Activated CD4-positive, alpha-beta T cell treated with anti-CD3 and anti-CD28 coated beads, Interleukin-2, amount 50 U/mL, for 16 hours (primary cell): ENCODE data around the gene OR9K2.
"Not testable (repeated sequence)": the region's sequence is repeated elsewhere in the genome, so short reads cannot be mapped to it uniquely, and the experiment has no call there.

ENCODE experiments used
- DNase-seq: peaks from one replicate; pipeline ENCODE4 v3.0.0-alpha.2; 2020

OR9K2 gene, protein sequence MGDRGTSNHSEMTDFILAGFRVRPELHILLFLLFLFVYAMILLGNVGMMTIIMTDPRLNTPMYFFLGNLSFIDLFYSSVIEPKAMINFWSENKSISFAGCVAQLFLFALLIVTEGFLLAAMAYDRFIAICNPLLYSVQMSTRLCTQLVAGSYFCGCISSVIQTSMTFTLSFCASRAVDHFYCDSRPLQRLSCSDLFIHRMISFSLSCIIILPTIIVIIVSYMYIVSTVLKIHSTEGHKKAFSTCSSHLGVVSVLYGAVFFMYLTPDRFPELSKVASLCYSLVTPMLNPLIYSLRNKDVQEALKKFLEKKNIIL

DNA sequence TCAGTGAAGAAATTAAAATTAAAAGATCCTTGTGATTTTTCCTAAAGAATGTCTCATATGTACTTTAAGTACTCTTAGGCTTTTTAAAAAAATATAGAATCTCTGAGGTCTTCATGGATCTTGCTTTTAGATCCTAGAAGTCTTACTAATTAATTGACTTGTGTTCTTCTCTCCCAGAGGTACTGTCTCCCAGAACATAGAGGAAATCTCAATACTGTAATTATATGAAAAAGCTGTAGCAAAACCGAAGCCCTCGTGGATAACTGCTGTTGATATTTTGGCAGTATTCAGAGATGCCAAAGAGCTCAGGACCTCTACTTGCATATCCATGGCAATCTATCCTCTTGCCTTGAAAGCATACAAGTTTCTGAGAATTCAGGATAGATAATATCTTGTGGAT is at the start of gene OR9K2:
Gene OR9K2 (plus strand): TSS at position 301 of the 400 bp plus-strand sequence. CDS start 3,429 bp downstream, outside the sequence.
- DNase-seq, result no peak

GRCh38 chr12:55092579-55092978 is 33.6 kb upstream of the OR9K2 start:
- no peak for DNase-seq

GRCh38 chr12:55112378-55112875 is 13.8 kb upstream of the OR9K2 start:
- DNase-seq, result no peak

- DNase-seq, result no peak
Observed at GRCh38 chr12:55116152-55116551, 10.1 kb upstream of the OR9K2 start.

DNA sequence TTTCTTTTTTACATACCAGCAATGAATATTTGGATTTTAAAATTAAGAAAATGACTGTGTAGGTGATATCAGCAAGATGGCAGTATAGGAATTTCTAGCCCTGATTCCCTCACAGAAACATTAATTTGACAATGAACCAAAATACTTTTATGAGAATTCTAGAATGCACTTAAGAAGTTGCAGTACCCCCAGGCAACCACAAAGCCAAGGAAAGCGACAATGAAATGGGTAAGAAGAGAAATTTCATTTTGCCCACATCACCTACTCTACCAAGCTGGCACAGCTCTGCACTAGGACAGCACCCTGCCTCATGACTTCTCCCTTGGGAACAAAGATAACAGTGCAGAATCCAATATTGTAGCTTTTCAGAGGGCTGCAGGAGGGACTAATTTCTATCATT is 6.6 kb downstream of the OR9K2 start:
- DNase-seq, result no peak

DNA sequence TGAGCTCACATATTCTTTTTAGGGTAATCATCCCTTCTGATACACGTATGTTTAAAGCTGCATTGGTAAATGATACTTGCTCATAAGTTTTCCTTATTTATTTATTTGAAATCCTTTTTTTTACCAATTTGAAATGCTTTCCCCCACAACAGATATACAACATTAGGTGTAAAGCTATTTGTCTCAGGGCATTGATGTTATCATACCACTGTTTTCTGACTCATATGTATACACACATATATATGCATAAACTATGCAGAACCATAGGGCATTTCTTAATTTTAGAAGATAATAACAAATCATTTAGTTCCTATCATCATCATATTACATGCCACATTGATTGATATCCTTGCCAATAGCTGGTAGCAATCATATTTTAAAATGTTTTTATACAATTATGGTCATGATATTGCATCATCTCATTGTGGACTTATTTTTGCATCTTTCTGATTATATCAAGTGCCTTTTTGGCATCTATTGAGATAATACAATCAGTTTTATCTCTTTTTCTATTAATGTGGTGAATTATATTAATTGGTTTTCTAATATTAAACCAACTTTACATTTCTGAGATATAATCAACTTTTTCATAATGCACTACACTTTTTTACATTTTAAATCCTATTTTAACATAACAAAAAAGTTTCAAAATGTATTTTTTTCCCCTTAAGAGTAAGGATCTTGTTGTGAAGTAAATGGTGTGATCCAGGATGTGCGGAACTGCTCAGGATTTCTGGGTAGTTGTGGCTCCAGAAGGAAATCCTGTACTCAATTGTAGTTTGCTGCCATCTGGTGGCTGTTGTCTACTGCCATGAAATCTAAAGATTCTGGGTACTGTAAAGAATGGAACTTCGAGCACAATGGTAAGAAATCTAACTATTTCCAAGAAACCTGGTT is 16.7 kb downstream of the OR9K2 start:
- DNase-seq, result peak; percentile 51

DNA sequence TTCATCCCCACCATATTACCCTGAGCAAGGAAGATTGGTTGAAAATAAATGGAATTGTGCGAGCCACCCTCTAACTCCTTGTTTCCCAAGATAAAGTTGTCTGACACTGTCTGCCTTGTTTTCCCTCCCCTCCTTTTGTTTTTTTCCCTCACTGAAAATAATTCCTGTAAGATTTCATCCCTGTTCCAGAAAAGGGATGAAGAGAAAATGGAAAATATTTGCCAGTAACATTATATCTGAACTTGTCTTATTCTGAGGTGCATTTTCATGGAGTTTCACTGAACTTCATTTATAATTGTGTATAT is 17.3 kb downstream of the OR9K2 start:
- DNase-seq, result no peak

GRCh38 chr12:55167010-55167640 is 40.9 kb downstream of the OR9K2 start:
- DNase-seq, result not testable (repeated sequence)

DNA sequence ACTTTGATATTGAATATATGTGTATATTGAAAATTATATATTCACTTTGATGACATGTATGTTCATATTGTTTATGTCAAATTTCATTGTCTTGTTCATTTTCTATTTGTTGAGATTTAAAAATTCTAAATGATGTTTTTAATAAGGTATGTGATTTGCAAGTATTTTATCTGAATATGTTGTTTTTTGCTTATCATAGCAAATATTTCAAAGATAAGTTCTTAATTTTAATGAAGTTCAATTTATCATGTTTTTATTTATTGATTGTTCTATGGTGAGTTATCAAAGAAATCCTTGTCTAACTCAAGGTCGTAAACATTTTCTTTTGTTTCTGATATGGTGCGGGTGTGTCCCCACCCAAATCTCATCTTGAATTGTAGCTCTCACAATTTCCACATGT is 45.2 kb downstream of the OR9K2 start:
- no peak for DNase-seq

GRCh38 chr12:55171846-55172245 is 45.6 kb downstream of the OR9K2 start:
- DNase-seq, result not testable (repeated sequence)

GRCh38 chr12:55172686-55173085 is 46.5 kb downstream of the OR9K2 start:
- no peak for DNase-seq

- DNase-seq, result no peak
Observed at GRCh38 chr12:55173456-55173855, 47.2 kb downstream of the OR9K2 start.
